HEK293T (cell line): Measurements from ENCODE around the gene CST9L.

Experiments
- ARNT ChIP-seq: fragments of 450-650 bp; IDR thresholded peaks from 2 replicates; pipeline ENCODE4 v1.6.1; 2017; ENCODE audit warnings: mild to moderate bottlenecking
- ZNF384 ChIP-seq: fragments of 450-650 bp; IDR thresholded peaks from 2 replicates; pipeline ENCODE4 v1.6.1; 2016

DNA sequence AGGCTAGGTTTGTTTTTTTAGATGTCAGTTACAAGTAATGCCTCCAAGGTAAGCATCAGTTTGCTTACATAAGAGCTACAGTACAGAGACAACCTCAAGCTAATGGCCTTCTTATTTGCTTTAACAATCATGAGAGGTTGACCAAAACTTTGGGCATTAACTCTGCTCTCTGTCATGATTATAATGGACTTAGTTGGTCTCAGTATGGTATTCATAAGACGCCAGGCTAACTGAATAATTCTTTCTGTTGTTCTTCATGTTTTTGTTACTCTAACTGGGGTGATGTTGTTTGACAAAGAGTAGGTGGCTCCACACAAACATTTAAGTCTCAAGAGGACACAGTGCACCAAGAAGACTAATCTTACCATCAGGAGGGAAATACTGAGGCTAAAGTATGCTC is 27.7 kb upstream of the CST9L start:
- no peak for TF ChIP-seq ZNF384
- TF ChIP-seq ARNT: no peak
